Measurements from ENCODE around the gene PHKG1.

DNA sequence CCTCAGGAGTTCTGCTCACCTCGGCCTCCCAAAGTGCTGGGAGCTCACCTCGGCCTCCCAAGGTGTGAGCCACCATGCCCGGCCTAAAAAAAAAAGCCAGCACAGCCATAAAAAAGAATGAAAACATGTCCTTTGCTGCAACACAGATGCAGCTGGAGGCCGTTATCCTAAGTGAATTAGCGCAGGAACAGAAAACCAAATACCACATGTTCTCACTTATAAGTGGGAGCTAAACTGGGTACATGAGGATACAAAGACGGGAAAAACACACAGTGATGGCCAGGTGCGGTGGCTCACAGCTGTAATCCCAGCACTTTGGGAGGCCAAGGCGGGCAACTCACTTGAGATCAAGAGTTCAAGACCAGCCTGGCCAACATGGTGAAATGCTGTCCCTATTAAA lies 62.4 kb downstream of the PHKG1 start:
- TF ChIP-seq, protein P1, sequence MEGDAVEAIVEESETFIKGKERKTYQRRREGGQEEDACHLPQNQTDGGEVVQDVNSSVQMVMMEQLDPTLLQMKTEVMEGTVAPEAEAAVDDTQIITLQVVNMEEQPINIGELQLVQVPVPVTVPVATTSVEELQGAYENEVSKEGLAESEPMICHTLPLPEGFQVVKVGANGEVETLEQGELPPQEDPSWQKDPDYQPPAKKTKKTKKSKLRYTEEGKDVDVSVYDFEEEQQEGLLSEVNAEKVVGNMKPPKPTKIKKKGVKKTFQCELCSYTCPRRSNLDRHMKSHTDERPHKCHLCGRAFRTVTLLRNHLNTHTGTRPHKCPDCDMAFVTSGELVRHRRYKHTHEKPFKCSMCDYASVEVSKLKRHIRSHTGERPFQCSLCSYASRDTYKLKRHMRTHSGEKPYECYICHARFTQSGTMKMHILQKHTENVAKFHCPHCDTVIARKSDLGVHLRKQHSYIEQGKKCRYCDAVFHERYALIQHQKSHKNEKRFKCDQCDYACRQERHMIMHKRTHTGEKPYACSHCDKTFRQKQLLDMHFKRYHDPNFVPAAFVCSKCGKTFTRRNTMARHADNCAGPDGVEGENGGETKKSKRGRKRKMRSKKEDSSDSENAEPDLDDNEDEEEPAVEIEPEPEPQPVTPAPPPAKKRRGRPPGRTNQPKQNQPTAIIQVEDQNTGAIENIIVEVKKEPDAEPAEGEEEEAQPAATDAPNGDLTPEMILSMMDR (IDR thresholded peaks at IDR 0.05): no peak
- TF ChIP-seq POLR2A (IDR thresholded peaks at IDR 0.05): no peak

All from body of pancreas (tissue), 4 donors.